Measurements from ENCODE around the gene GLI2. TPM values are rescaled to one million over a fixed set of nuclear protein-coding genes. Genes with fewer than 3 reads are reported as not detected.

GLI2 gene
- total RNA-seq, 1 experiment from 2014 or later: 6.2 TPM

DNA sequence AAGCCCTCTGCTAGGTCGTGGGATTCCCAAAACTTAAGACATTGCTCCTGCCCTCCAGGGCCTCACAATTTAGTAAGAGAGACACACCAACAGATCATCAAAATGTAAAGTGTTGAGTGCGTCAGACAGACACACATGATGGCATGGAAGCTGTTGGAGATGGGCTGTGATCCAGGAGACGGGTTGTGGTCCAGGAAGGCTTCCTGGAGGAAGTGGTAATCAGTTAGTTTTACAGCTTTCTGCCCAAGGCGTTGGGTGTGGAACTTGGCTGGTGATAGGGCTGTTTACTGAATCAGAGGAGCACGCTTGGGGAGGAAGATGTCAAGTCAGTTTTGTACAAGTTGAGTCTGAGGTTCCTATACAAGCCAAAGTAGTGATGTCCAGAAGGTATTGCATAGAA, 24.0 kb upstream of the GLI2 start:
- ATAC-seq: no peak
- intact Hi-C loops (cut with micrococcal nuclease; ENCODE audit: unreplicated experiment): no loop called here

DNA sequence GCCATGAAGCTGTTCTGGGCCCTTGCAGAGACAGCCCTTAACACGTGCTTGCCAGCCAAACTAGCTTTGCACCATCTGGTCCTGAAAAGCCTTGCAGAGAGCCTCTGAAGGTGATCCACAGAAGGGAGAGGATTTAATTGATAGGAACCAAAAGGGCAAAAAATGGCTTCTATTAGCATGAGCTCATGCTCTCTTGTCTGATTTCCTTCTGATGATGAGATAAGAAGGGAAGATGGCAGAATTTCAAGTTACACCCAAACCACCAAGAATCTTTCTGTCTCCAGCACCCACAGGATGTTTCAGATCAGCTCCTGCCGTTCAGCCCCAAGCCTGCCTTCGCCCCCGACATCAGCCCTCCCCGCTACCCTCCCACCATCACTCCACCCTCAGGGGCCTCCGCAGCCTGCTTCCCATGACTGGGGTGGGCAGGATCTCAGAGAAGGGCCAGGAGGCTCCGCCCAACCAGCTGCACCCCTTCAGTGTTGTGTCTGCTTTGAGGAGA, 23.4 kb upstream of the GLI2 start:
- Histone ChIP-seq H3K27ac (ENCODE audit: low read length) (no peak overlapping the region), H3K4me1 (ENCODE audit: control insufficient read depth, insufficient read depth, low read length) (no peaks in the 10 kb centered on the region), H3K9me3 (ENCODE audit: control insufficient read depth, insufficient read depth, low read depth, low read length) (no peaks in the 10 kb centered on the region), H3K36me3 (ENCODE audit: control insufficient read depth, insufficient read depth, low read length) (no peaks in the 10 kb centered on the region), H3K4me3 (ENCODE audit: low read depth in 2 of 2, low read length in 2 of 2) (no peak overlapping the region), H3K27me3 (ENCODE audit: control insufficient read depth, insufficient read depth, low read length) (no peaks in the 10 kb centered on the region)
- intact Hi-C loops (cut with micrococcal nuclease; ENCODE audit: unreplicated experiment): no loop called here
- no TSS peak for BruUV-seq (replicated peaks)
- ChIA-PET POLR2A (no interaction called here), CTCF (no interaction called here)
- ATAC-seq: no peak
- in situ Hi-C loops (cut with HindIII; ENCODE audit: low pct_unique_long_range_greater_than_20kb, low sequenced_read_pairs): no loop called here
- TF ChIP-seq TCF7L2 (IDR thresholded peaks at IDR 0.05; ENCODE audit: low read depth, low read length): no peak
- TF ChIP-seq SIN3A (IDR thresholded peaks at IDR 0.05; ENCODE audit: borderline replicate concordance, insufficient read depth, low read depth, low read length): no peak
- TF ChIP-seq, protein P1, sequence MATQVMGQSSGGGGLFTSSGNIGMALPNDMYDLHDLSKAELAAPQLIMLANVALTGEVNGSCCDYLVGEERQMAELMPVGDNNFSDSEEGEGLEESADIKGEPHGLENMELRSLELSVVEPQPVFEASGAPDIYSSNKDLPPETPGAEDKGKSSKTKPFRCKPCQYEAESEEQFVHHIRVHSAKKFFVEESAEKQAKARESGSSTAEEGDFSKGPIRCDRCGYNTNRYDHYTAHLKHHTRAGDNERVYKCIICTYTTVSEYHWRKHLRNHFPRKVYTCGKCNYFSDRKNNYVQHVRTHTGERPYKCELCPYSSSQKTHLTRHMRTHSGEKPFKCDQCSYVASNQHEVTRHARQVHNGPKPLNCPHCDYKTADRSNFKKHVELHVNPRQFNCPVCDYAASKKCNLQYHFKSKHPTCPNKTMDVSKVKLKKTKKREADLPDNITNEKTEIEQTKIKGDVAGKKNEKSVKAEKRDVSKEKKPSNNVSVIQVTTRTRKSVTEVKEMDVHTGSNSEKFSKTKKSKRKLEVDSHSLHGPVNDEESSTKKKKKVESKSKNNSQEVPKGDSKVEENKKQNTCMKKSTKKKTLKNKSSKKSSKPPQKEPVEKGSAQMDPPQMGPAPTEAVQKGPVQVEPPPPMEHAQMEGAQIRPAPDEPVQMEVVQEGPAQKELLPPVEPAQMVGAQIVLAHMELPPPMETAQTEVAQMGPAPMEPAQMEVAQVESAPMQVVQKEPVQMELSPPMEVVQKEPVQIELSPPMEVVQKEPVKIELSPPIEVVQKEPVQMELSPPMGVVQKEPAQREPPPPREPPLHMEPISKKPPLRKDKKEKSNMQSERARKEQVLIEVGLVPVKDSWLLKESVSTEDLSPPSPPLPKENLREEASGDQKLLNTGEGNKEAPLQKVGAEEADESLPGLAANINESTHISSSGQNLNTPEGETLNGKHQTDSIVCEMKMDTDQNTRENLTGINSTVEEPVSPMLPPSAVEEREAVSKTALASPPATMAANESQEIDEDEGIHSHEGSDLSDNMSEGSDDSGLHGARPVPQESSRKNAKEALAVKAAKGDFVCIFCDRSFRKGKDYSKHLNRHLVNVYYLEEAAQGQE (IDR thresholded peaks at IDR 0.05; ENCODE audit: insufficient read depth in 1 of 2, low read depth in 2 of 2, low read length in 1 of 2): no peak
- no peak for TF ChIP-seq POLR2AphosphoS5 (IDR thresholded peaks at IDR 0.05; ENCODE audit: low read depth, low read length)
- TF ChIP-seq, protein P2, sequence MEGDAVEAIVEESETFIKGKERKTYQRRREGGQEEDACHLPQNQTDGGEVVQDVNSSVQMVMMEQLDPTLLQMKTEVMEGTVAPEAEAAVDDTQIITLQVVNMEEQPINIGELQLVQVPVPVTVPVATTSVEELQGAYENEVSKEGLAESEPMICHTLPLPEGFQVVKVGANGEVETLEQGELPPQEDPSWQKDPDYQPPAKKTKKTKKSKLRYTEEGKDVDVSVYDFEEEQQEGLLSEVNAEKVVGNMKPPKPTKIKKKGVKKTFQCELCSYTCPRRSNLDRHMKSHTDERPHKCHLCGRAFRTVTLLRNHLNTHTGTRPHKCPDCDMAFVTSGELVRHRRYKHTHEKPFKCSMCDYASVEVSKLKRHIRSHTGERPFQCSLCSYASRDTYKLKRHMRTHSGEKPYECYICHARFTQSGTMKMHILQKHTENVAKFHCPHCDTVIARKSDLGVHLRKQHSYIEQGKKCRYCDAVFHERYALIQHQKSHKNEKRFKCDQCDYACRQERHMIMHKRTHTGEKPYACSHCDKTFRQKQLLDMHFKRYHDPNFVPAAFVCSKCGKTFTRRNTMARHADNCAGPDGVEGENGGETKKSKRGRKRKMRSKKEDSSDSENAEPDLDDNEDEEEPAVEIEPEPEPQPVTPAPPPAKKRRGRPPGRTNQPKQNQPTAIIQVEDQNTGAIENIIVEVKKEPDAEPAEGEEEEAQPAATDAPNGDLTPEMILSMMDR (IDR thresholded peaks at IDR 0.05): no peak
- no peak for DNase-seq (ENCODE audit: low read depth, low spot score)

More for the DNA sequence above, 24.0 kb upstream of the GLI2 start:
- Histone ChIP-seq H3K36me3 (ENCODE audit: control insufficient read depth, insufficient read depth, low read length) (no peaks in the 10 kb centered on the region), H3K4me3 (ENCODE audit: low read depth in 2 of 2, low read length in 2 of 2) (no peak overlapping the region), H3K9me3 (ENCODE audit: control insufficient read depth, insufficient read depth, low read depth, low read length) (no peaks in the 10 kb centered on the region), H3K27ac (ENCODE audit: low read length) (no peak overlapping the region), H3K4me1 (ENCODE audit: control insufficient read depth, insufficient read depth, low read length) (no peaks in the 10 kb centered on the region), H3K27me3 (ENCODE audit: control insufficient read depth, insufficient read depth, low read length) (no peaks in the 10 kb centered on the region)
- in situ Hi-C loops (cut with HindIII; ENCODE audit: low pct_unique_long_range_greater_than_20kb, low sequenced_read_pairs): no loop called here
- TF ChIP-seq TCF7L2 (IDR thresholded peaks at IDR 0.05; ENCODE audit: low read depth, low read length) (no peak), SIN3A (IDR thresholded peaks at IDR 0.05; ENCODE audit: borderline replicate concordance, insufficient read depth, low read depth, low read length) (no peak), POLR2AphosphoS5 (IDR thresholded peaks at IDR 0.05; ENCODE audit: low read depth, low read length) (no peak)
- TF ChIP-seq, protein P2 (IDR thresholded peaks at IDR 0.05): no peak
- TF ChIP-seq, protein P1 (IDR thresholded peaks at IDR 0.05; ENCODE audit: insufficient read depth in 1 of 2, low read depth in 2 of 2, low read length in 1 of 2): no peak
- no TSS peak for BruUV-seq (replicated peaks)
- no peak for DNase-seq (ENCODE audit: low read depth, low spot score)
- ChIA-PET CTCF (no interaction called here), POLR2A (no interaction called here)
